ENCODE measurements around the gene ZNF212. TPM values are rescaled to one million over a fixed set of nuclear protein-coding genes. Genes with fewer than 3 reads are reported as not detected.

Gene ZNF212
- total RNA-seq, 3 donors from 2014 or later (not counting 1 experiment from before 2014, with no cell fraction given): 11.2 to 23.7 (median 17.0) TPM

- Histone ChIP-seq H3K4me3 (ENCODE audit: low read length) (no peak overlapping the region), H3K4me1 (ENCODE audit: control insufficient read depth, insufficient read depth, low read length) (no peaks in the 10 kb centered on the region), H3K9me3 (ENCODE audit: control insufficient read depth, insufficient read depth, low read length) (no peaks in the 10 kb centered on the region), H3K27ac (ENCODE audit: low read length) (no peak overlapping the region), H3K36me3 (ENCODE audit: control insufficient read depth, insufficient read depth, low read length) (peaks cover 38% of the 10 kb centered on the region), H3K27me3 (ENCODE audit: control insufficient read depth, insufficient read depth, low read length) (no peaks in the 10 kb centered on the region)
- ATAC-seq: no peak
- peaks cover 7% of the 10 kb centered on the region for H3K36me3 Mint-ChIP-seq
- WGBS (ENCODE audit: insufficient coverage): 97% methylated on average over 9 of the region's 9 CpGs
- no peaks in the 10 kb centered on the region for H3K4me1 Mint-ChIP-seq
- H3K27ac Mint-ChIP-seq: no peak overlapping the region
- no peaks in the 10 kb centered on the region for H3K9me3 Mint-ChIP-seq
- no peak overlapping the region for H3K4me3 Mint-ChIP-seq
- no peak for TF ChIP-seq CTCF (IDR thresholded peaks at IDR 0.05)
- intact Hi-C loops (cut with micrococcal nuclease): no loop called here
- DNase-seq: no peak
- H3K27me3 Mint-ChIP-seq (ENCODE audit: low read depth in 2 of 2): no peaks in the 10 kb centered on the region
These were observed 38.4 kb downstream of the ZNF212 start for GRCh38 chr7:149277871-149278270.

GRCh38 chr7:149278396-149278795, 38.9 kb downstream of the ZNF212 start:
- no peaks in the 10 kb centered on the region for H3K9me3 Mint-ChIP-seq
- no peak for ATAC-seq
- no peaks in the 10 kb centered on the region for H3K27me3 Mint-ChIP-seq (ENCODE audit: low read depth in 2 of 2)
- H3K36me3 Mint-ChIP-seq: peaks cover 7% of the 10 kb centered on the region
- no peak for DNase-seq
- Histone ChIP-seq H3K4me1 (ENCODE audit: control insufficient read depth, insufficient read depth, low read length) (no peaks in the 10 kb centered on the region), H3K4me3 (ENCODE audit: low read length) (no peak overlapping the region), H3K9me3 (ENCODE audit: control insufficient read depth, insufficient read depth, low read length) (no peaks in the 10 kb centered on the region), H3K36me3 (ENCODE audit: control insufficient read depth, insufficient read depth, low read length) (peaks cover 37% of the 10 kb centered on the region), H3K27ac (ENCODE audit: low read length) (no peak overlapping the region), H3K27me3 (ENCODE audit: control insufficient read depth, insufficient read depth, low read length) (no peaks in the 10 kb centered on the region)
- TF ChIP-seq CTCF (IDR thresholded peaks at IDR 0.05): no peak
- intact Hi-C loops (cut with micrococcal nuclease): no loop called here
- no peak overlapping the region for H3K27ac Mint-ChIP-seq
- no peaks in the 10 kb centered on the region for H3K4me1 Mint-ChIP-seq
- no peak overlapping the region for H3K4me3 Mint-ChIP-seq
- WGBS (ENCODE audit: insufficient coverage): 95% methylated on average over 11 of the region's 11 CpGs

GRCh38 chr7:149279111-149279743, 39.8 kb downstream of the ZNF212 start:
- Mint-ChIP-seq H3K4me3 (no peak overlapping the region), H3K27ac (no peak overlapping the region), H3K36me3 (peaks cover 7% of the 10 kb centered on the region), H3K4me1 (peaks cover 2% of the 10 kb centered on the region in 2 donors), H3K9me3 (no peaks in the 10 kb centered on the region), H3K27me3 (ENCODE audit: low read depth in 2 of 2) (no peaks in the 10 kb centered on the region)
- no peak for TF ChIP-seq CTCF (IDR thresholded peaks at IDR 0.05)
- Histone ChIP-seq H3K9me3 (ENCODE audit: control insufficient read depth, insufficient read depth, low read length) (no peaks in the 10 kb centered on the region), H3K36me3 (ENCODE audit: control insufficient read depth, insufficient read depth, low read length) (peaks cover 37% of the 10 kb centered on the region), H3K4me1 (ENCODE audit: control insufficient read depth, insufficient read depth, low read length) (peaks cover 1% of the 10 kb centered on the region), H3K27me3 (ENCODE audit: control insufficient read depth, insufficient read depth, low read length) (no peaks in the 10 kb centered on the region), H3K4me3 (ENCODE audit: low read length) (no peak overlapping the region), H3K27ac (ENCODE audit: low read length) (no peak overlapping the region)
- ATAC-seq: no peak
- DNase-seq: no peak
- WGBS (ENCODE audit: insufficient coverage): 95% methylated on average over 14 of the region's 17 CpGs
- intact Hi-C loops (cut with micrococcal nuclease): no loop called here

GRCh38 chr7:149280151-149280550, 40.7 kb downstream of the ZNF212 start:
- H3K36me3 Mint-ChIP-seq: no peaks in the 10 kb centered on the region
- no peak overlapping the region for H3K4me3 Mint-ChIP-seq
- no peak for ATAC-seq
- no peak for TF ChIP-seq CTCF (IDR thresholded peaks at IDR 0.05)
- Histone ChIP-seq H3K36me3 (ENCODE audit: control insufficient read depth, insufficient read depth, low read length) (peaks cover 37% of the 10 kb centered on the region), H3K27ac (ENCODE audit: low read length) (no peak overlapping the region), H3K4me1 (ENCODE audit: control insufficient read depth, insufficient read depth, low read length) (peaks cover 8% of the 10 kb centered on the region), H3K27me3 (ENCODE audit: control insufficient read depth, insufficient read depth, low read length) (no peaks in the 10 kb centered on the region), H3K4me3 (ENCODE audit: low read length) (no peak overlapping the region), H3K9me3 (ENCODE audit: control insufficient read depth, insufficient read depth, low read length) (no peaks in the 10 kb centered on the region)
- no peak for DNase-seq
- intact Hi-C loops (cut with micrococcal nuclease): no loop called here
- no peaks in the 10 kb centered on the region for H3K27me3 Mint-ChIP-seq (ENCODE audit: low read depth in 2 of 2)
- H3K4me1 Mint-ChIP-seq: peaks cover 11 to 12% of the 10 kb centered on the region in 2 donors
- WGBS (ENCODE audit: insufficient coverage): no CpG with 5 or more reads among the region's 9 CpGs
- H3K9me3 Mint-ChIP-seq: no peaks in the 10 kb centered on the region
- no peak overlapping the region for H3K27ac Mint-ChIP-seq

Data from natural killer cell (primary cell).